COR-L47 (cell line): ENCODE results near the gene RRP15.
"Not testable (repeated sequence)": the region's sequence is repeated elsewhere in the genome, so short reads cannot be mapped to it uniquely, and the experiment has no call there.

Source experiments
- DNase-seq: peaks from one replicate; lab custom pipeline; 2025; lab: John Stamatoyannopoulos, UW

RRP15 gene

GRCh38 chr1:218297461-218297860 lies 12.4 kb downstream of the RRP15 start:
- DNase-seq = no peak

GRCh38 chr1:218297867-218298266 lies 12.8 kb downstream of the RRP15 start:
- no peak for DNase-seq

- no peak for DNase-seq
Measured at GRCh38 chr1:218298398-218298797, 13.3 kb downstream of the RRP15 start.

- DNase-seq = no peak
Measured at GRCh38 chr1:218299416-218299815, 14.3 kb downstream of the RRP15 start.

GRCh38 chr1:218301217-218301616 lies 16.1 kb downstream of the RRP15 start:
- DNase-seq = no peak

- no peak for DNase-seq
Measured at GRCh38 chr1:218302155-218302554, 17.1 kb downstream of the RRP15 start.

GRCh38 chr1:218303176-218303879 lies 18.2 kb downstream of the RRP15 start:
- DNase-seq = no peak

GRCh38 chr1:218304281-218305039 lies 19.4 kb downstream of the RRP15 start:
- peak; percentile 81 for DNase-seq

- DNase-seq = no peak
Measured at GRCh38 chr1:218305472-218306064, 20.5 kb downstream of the RRP15 start.

- no peak for DNase-seq
Measured at GRCh38 chr1:218312509-218312908, 27.4 kb downstream of the RRP15 start.

- no peak for DNase-seq
Measured at GRCh38 chr1:218314316-218314715, 29.2 kb downstream of the RRP15 start.

GRCh38 chr1:218315638-218316037 lies 30.5 kb downstream of the RRP15 start:
- DNase-seq = no peak

GRCh38 chr1:218317061-218317460 lies 32.0 kb downstream of the RRP15 start:
- DNase-seq = no peak

- DNase-seq = not testable (repeated sequence)
Measured at GRCh38 chr1:218320182-218320581, 35.1 kb downstream of the RRP15 start.

- DNase-seq = no peak
Measured at GRCh38 chr1:218322762-218323161, 37.7 kb downstream of the RRP15 start.

GRCh38 chr1:218323568-218324225 lies 38.6 kb downstream of the RRP15 start:
- DNase-seq = no peak

- DNase-seq = no peak
Measured at GRCh38 chr1:218324226-218324580, 39.1 kb downstream of the RRP15 start.

- DNase-seq = no peak
Measured at GRCh38 chr1:218328769-218329168, 43.7 kb downstream of the RRP15 start.

- no peak for DNase-seq
Measured at GRCh38 chr1:218330043-218330623, 45.0 kb downstream of the RRP15 start.

GRCh38 chr1:218332416-218332815 lies 47.3 kb downstream of the RRP15 start:
- DNase-seq = no peak

GRCh38 chr1:218336328-218336727 lies 51.2 kb downstream of the RRP15 start:
- DNase-seq = peak; percentile 78

- DNase-seq = peak; percentile 19
Measured at GRCh38 chr1:218339267-218339831, 54.3 kb downstream of the RRP15 start.
